NT2/D1 (cell line): ENCODE results near the gene SND1.

Experiments
- SUZ12 ChIP-seq: IDR thresholded peaks from 2 replicates; pipeline ENCODE4 v1.6.1; 2011; ENCODE audit not compliant: insufficient read length, insufficient read depth; ENCODE audit errors: extremely low read depth
- YY1 ChIP-seq: IDR thresholded peaks from 2 replicates; pipeline ENCODE4 v1.6.1; 2011; ENCODE audit not compliant: insufficient read length, insufficient read depth
- ZNF274 ChIP-seq: IDR thresholded peaks from 2 replicates; pipeline ENCODE4 v1.6.1; 2011; ENCODE audit warnings: mild to moderate bottlenecking, low read depth, low read length

- TF ChIP-seq YY1, result no peak
- no peak for TF ChIP-seq ZNF274
- no peak for TF ChIP-seq SUZ12
Measured at GRCh38 chr7:127628445-127628844, 23.5 kb upstream of the SND1 start.
